ENCODE measurements around the gene STPG4.

- no peak for TF ChIP-seq CTCF (IDR thresholded peaks at IDR 0.05)
- no peak for TF ChIP-seq POLR2A (IDR thresholded peaks at IDR 0.05)
These were observed 105.6 kb downstream of the STPG4 start for GRCh38 chr2:47049502-47049901.
